Esophagus muscularis mucosa (tissue), 4 donors: Measurements from ENCODE around the gene SIRT5. TPM values are rescaled to one million over a fixed set of nuclear protein-coding genes. Genes with fewer than 3 reads are reported as not detected.

ENCODE experiments used
- DNase-seq: peaks from one replicate; pipeline ENCODE4 v3.0.0-alpha.2; 2017; ENCODE audit errors: extremely low spot score
- H3K27ac ChIP-seq, 4 donors: fragments of 200-600 bp; sonication (generic); replicated peaks in 1 of 4; 1 replicate in 3 of 4; 2 replicates in 1 of 4; pipeline ENCODE4 v1.5.1; 2016 to 2019; ENCODE audit warnings: mild to moderate bottlenecking in 1 of 4
- H3K27me3 ChIP-seq, 4 donors: fragments of 200-600 bp; sonication (generic); one replicate each; pipeline versions ENCODE4 v1.5.1 to v1.6.0; 2016 to 2019
- H3K36me3 ChIP-seq, 4 donors: fragments of 200-600 bp; sonication (generic); one replicate each; pipeline ENCODE4 v1.5.1; 2016 to 2019
- H3K4me1 ChIP-seq, 4 donors: fragments of 200-600 bp; sonication (generic); one replicate each; pipeline ENCODE4 v1.5.1; 2016 to 2019
- H3K4me3 ChIP-seq, 4 donors: fragments of 200-600 bp; sonication (generic); 1 replicate in 2 of 4; 2 replicates in 2 of 4; pipeline ENCODE4 v1.5.1; 2016 to 2019; ENCODE audit warnings: mild to moderate bottlenecking in 4 of 4, moderate library complexity in 1 of 4
- H3K9me3 ChIP-seq, 4 donors: fragments of 200-600 bp; sonication (generic); 1 replicate in 3 of 4; 2 replicates in 1 of 4; pipeline ENCODE4 v1.5.1; 2016 to 2019
- CTCF ChIP-seq, 3 experiments: fragments of 200-600 bp in 2 of 3; fragments of 450-650 bp in 1 of 3; sonication (generic) in 2 of 3; IDR thresholded peaks; one replicate each; pipeline ENCODE4 v1.5.1; 2017 to 2019; ENCODE audit warnings: antibody characterized with exemption in 3 of 3, mild to moderate bottlenecking in 2 of 3, moderate library complexity in 1 of 3
- EP300 ChIP-seq: sonication (generic); formaldehyde crosslinking; IDR thresholded peaks from one replicate; pipeline ENCODE4 v1.6.1; 2017; ENCODE audit warnings: antibody characterized with exemption
- POLR2A ChIP-seq: fragments of 450-650 bp; IDR thresholded peaks from one replicate; pipeline ENCODE4 v1.6.1; 2017; ENCODE audit warnings: antibody characterized with exemption, moderate library complexity, mild to moderate bottlenecking, low read depth
- POLR2AphosphoS5 ChIP-seq, 2 donors: sonication (generic); formaldehyde crosslinking; IDR thresholded peaks; one replicate each; pipeline ENCODE4 v1.6.1; 2017; ENCODE audit warnings: antibody characterized with exemption in 2 of 2
- WGBS: methylation state at CpG from one replicate; pipeline ENCODE4 v1.1.5; 2018; 5-methylcytosine and 5-hydroxymethylcytosine counted together
- intact Hi-C: fragments of 100-400 bp; cut with DNase I; formaldehyde crosslinking; loops from one replicate; pipeline ENCODE4 v1.15.1; 2023
- total RNA-seq, 4 donors: library from RNA; depleted of rRNA; stranded (reverse); fragments of >200 nt; gene quantifications; one replicate each; pipeline versions ENCODE4 v1.1.0 to v1.2.1, GENCODE V29; 2016

The SIRT5 gene
- total RNA-seq, 4 donors from 2014 or later = 7.8 to 14.5 (median 12.6) TPM

DNA sequence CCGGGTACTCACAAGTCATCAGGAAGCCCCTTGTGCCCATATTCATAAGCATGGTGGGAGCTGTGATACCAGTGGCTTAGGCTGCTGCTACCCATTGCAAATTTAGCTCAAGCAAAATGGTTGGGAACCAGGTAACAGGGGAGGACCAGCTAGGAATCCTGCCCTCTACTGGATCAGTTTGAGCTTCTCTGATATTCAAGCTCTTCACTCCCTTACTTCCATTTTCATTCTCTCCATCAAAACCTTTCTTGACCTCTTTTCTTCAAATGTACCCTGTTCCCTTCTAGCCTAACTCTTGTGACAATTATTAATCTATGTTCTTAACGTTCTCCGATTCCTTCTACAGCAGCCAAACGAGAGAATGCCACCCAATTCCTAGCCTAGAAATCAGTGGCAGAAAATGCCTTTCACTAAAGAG, 50.5 kb downstream of the SIRT5 start:
- TF ChIP-seq EP300 (no peak), CTCF (IDR thresholded peaks at IDR 0.05) (peak in 1 of 3 experiments; percentile 43), POLR2AphosphoS5 (IDR thresholded peaks at IDR 0.05) (no peak), POLR2A (no peak)
- Histone ChIP-seq H3K36me3 (peaks cover 32 to 92% (median 79%) of the 10 kb centered on the region in 4 donors), H3K9me3 (no peaks in the 10 kb centered on the region), H3K27ac (no peak overlapping the region), H3K4me3 (no peak overlapping the region), H3K27me3 (no peaks in the 10 kb centered on the region), H3K4me1 (no peaks in the 10 kb centered on the region)
- DNase-seq = no peak
- 70% methylated on average over 4 of the region's 4 CpGs for WGBS
- intact Hi-C loops = no loop called here

DNA sequence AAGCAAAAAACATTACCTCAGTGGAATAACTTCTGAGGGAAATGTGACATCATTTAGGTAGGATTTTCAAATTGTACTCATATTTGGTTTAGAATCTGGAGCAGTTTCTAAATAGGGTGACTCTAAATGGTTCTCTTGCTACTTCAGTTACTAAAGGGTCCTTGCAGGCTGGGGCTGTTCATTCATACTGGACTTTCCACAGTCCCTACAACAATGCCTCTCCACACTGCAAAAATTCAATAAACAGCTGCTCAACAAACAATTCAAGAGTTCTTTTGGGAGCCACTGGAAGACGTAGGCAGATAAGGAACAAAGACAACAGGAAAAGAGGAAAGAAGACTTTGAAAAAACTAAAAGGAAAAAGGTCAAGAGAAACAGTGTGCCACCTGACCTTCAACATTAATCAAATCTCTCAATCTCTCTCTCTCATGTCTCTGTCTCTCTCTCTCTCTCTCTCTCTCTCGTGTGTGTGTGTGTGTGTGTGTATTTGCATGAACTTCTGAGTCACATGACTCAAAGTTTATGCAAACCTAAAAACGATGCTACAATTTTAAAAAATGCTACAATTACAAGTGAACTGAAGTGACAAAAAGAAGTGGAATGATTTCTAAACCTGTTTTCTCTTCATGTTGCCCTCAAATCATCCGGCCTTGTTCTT, 55.2 kb downstream of the SIRT5 start:
- intact Hi-C loops = no loop called here
- Histone ChIP-seq H3K27ac (no peak overlapping the region), H3K36me3 (peaks cover 10 to 73% (median 58%) of the 10 kb centered on the region in 4 donors)

GRCh38 chr6:13630499-13630898, 56.1 kb downstream of the SIRT5 start:
- WGBS = 98% methylated on average over 1 of the region's 1 CpG
- H3K9me3 ChIP-seq = no peaks in the 10 kb centered on the region
- no peak overlapping the region for H3K27ac ChIP-seq
- no peak overlapping the region for H3K4me3 ChIP-seq
- TF ChIP-seq CTCF (IDR thresholded peaks at IDR 0.05) (no peak), EP300 (no peak), POLR2AphosphoS5 (IDR thresholded peaks at IDR 0.05) (no peak), POLR2A (no peak)
- no peaks in the 10 kb centered on the region for H3K27me3 ChIP-seq
- DNase-seq = no peak
- peaks cover 0 to 9% (median 0%) of the 10 kb centered on the region in 4 donors for H3K4me1 ChIP-seq
- peaks cover 7 to 64% (median 48%) of the 10 kb centered on the region in 4 donors for H3K36me3 ChIP-seq
- intact Hi-C loops = no loop called here

More for the DNA sequence above, 55.2 kb downstream of the SIRT5 start:
- H3K4me1 ChIP-seq = peaks cover 0 to 9% (median 0%) of the 10 kb centered on the region in 4 donors
- H3K27me3 ChIP-seq = no peaks in the 10 kb centered on the region
- 75% methylated on average over 4 of the region's 4 CpGs for WGBS
- no peak overlapping the region for H3K4me3 ChIP-seq
- no peaks in the 10 kb centered on the region for H3K9me3 ChIP-seq
- no peak for TF ChIP-seq CTCF (IDR thresholded peaks at IDR 0.05)
- TF ChIP-seq POLR2A = no peak
- no peak for TF ChIP-seq POLR2AphosphoS5 (IDR thresholded peaks at IDR 0.05)
- TF ChIP-seq EP300 = no peak
- DNase-seq = no peak

DNA sequence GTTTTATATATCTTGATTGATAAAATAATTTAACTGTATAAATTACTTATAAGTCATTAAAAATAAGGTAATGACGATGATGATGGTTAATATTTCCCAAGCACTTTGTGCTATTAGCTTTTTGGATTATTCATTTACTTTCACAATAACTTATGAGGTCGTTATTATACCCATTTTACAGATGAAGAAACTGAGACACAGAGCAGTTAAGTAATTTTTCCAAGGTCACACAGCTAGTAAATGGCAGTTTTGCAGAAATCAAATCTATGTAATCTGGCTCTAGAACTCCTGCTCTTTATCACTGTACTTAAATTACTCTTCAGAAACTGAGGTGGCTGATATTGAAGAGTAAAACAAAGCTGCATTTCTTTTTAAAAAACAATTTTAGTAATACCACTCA, 58.9 kb downstream of the SIRT5 start:
- H3K4me3 ChIP-seq = no peak overlapping the region
- no peak for DNase-seq
- intact Hi-C loops = no loop called here
- no peak overlapping the region for H3K27ac ChIP-seq
- no peak for TF ChIP-seq POLR2A
- no peak for TF ChIP-seq POLR2AphosphoS5 (IDR thresholded peaks at IDR 0.05)
- no peak for TF ChIP-seq CTCF (IDR thresholded peaks at IDR 0.05)
- no peak for TF ChIP-seq EP300
- no peaks in the 10 kb centered on the region for H3K27me3 ChIP-seq
- 98% methylated on average over 2 of the region's 2 CpGs for WGBS
- H3K36me3 ChIP-seq = peaks cover 12 to 68% (median 43%) of the 10 kb centered on the region in 4 donors
- peaks cover 0 to 9% (median 0%) of the 10 kb centered on the region in 4 donors for H3K4me1 ChIP-seq
- no peaks in the 10 kb centered on the region for H3K9me3 ChIP-seq
